HG02852 (cell line): Measurements from ENCODE around the gene ETS1.
"Not testable (repeated sequence)": the region's sequence is repeated elsewhere in the genome, so short reads cannot be mapped to it uniquely, and the experiment has no call there.

ENCODE experiments used
- ATAC-seq: cut with Tn5 transposase; IDR thresholded peaks from one replicate; pipeline ENCODE4 v1.9.1; 2021; ENCODE audit warnings: mild to moderate bottlenecking, moderate library complexity; ENCODE audit not compliant: unreplicated experiment

ETS1 gene

DNA sequence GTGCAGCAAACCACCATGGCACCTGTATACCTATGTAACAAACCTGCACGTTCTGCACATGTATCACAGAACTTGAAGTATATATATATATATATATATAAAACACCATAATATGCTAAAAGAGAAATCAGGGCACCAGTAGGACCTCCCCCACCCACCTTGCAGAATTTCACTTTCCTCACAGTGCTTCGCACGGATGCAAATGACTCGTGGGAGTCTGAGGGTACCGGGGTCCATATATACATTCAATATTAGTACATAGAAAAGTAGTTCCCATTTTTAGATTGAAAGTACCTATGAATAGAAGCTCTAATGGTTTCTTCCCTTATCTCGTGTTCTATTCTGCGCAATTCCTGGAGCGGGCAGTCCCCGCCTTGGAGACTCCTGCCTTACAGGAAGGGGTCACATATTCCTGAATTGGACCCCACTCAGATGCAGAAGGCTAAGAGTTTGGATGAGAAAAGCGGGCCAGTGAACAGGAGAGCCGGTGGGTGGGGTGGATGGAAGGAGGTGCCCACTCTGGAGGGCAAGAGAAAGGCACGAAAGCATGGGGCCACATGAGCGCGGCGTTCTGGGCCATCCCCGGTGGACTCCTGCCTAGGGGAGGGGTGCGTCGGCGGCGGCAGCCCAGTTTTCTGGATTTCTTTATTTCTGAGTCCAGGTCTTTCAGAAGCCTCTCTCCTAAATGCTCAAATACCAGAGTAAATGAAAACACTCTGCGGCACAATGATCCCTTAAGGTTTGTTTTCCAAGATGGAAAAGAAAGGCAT is 136.3 kb downstream of the ETS1 start:
- no peak for ATAC-seq

DNA sequence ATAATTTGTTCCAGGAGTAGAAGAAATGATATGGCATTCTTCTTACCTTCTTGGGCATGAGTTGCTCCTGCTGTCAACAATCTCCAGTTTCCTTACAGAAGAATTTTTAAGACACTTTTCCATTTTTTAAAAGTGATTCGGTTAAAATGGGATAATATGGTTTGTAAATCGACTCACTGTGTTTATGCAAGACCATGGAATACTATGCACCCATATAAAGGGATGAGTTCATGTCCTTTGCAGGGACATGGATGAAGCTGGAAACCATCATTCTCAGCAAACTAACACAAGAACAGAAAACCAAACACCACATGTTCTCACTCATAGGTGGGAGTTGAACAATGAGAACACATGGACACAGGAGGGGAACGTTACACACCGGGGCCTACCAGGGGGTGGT is 136.9 kb downstream of the ETS1 start:
- ATAC-seq, result not testable (repeated sequence)

DNA sequence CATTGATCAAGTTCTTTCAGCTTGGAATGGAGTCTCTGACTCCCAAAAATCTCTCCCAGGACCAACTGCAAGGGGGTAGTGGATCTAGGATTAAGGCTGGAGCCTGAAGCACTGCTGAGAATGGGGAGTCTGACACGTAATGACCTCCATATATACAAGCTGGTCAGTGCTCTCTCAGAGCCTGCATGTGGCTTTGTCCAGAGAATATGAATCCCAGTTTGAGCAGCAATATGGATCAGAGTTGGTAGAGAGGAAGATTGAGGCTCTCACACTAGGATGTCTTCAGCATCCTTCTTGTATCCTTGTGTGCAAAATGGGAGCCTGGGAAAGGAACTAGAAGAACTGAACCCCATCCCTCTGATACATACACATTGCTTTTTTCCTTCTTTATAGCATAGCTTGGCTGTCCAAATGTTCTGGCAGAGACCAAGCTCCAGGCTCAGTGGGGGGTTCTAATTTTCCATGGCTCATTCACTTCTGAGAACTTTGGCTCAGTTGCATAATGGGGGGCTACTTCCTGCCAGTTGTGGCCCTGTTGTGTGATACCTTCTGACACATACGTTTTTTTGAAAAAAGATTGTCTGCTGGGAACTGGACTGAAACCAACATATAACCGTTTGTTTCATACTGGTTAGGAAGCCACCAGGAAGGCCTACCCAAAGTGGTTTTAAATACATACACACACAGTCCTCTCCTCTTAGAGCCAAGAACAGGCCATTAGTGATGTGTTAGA is 138.2 kb downstream of the ETS1 start:
- no peak for ATAC-seq

DNA sequence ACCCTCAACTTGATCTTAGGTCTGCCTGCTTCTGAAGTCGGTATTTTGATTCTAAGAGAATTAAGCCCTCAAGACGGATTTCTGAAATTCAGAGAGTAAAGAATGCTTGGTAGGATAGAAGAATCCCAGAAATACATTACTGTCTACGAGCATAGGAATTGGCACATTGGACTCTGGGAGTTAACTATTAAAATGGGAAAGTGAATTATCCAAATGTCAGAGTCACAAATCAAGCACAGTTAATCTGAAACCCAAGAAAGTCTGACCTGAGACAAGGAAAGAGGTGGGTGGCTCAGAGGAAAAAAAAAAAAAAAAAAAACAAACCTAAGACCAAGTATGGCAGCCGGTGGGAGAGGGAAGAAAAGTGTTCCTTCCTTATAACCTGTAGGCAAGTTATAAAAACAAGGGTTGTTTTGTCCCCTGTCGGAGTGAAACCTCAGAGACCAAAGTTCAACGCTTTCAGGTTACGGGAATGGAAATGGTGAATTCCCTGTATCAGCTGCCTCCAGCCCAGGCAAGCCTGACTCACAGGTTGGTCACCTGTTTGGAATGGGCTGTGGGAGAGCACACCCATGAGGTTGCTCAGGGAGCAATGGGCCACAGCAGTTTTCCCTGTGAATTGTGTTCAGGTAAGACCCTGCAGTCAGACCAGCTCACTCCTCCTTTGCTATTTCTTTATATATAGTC is 139.0 kb downstream of the ETS1 start:
- no peak for ATAC-seq

DNA sequence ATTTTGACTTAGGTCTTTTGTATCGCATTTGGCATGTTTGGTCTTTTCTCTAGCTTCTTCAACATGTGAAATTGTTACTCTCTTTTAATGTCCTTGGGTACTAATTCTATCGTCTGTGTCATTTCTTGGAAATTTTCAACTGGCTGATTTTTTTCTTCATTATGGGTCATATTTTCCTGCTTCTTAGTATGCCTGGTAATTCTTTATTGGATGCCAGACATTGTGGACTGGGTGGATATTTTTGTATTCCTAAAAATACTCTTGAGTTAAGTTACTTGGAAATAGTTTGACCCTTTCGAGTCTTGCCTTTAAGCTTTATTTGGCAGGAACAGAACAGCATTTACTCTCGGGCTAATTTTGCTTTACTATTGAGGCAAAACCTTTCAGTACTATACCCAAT is 140.1 kb downstream of the ETS1 start:
- ATAC-seq, result no peak

DNA sequence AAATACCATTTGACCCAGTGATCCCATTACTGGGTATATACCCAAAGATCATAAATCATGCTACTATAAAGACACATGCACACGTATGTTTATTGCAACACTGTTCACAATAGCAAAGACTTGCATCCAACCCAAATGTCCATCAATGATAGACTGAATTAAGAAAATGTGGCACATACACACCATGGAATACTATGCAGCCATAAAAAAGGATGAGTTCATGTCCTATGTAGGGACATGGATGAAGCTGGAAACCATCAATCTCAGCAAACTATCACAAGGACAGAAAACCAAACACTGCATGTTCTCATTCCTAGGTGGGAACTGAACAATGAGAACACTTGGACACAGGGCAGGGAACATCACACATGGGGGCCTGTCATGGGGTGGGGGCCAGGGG is 141.4 kb downstream of the ETS1 start:
- ATAC-seq, result not testable (repeated sequence)

DNA sequence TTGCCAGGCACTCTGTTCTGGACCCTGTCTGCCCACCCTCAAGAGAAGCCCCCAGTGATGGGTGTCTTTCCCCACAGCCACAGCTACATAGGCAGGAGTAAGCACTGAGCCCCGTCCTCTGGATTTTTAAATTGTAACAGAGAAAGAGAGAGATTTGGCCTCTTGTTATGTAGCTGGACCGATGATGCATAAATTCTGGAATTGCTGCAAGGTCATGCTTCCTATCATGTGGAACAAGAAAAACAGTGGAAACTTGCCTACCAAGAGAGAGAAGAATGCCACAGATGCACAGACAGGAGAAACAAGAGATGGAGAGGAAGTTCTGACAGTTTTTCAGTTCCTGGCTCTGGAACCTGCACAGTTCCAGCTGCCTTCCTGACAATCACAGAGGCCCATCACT is 150.2 kb downstream of the ETS1 start:
- ATAC-seq, result no peak

DNA sequence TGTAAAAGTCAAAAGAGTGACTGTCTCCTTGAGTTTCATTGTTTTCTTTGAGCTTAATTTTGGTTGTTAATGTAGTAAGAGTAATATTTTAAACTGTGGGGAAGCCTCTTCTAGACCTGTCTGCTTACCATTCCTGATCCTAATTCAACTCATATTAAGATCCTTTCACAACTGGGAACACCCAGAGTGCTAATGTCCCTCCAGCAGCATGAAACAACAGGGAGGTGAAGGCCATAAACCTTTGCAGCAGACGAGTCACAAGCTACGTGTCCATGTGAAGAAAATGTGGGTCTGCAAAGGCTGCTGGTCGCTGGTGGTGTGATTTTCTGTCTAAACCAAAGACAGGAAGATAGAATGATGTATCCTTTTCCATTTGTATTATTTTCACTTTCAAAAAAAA is 152.5 kb downstream of the ETS1 start:
- no peak for ATAC-seq

DNA sequence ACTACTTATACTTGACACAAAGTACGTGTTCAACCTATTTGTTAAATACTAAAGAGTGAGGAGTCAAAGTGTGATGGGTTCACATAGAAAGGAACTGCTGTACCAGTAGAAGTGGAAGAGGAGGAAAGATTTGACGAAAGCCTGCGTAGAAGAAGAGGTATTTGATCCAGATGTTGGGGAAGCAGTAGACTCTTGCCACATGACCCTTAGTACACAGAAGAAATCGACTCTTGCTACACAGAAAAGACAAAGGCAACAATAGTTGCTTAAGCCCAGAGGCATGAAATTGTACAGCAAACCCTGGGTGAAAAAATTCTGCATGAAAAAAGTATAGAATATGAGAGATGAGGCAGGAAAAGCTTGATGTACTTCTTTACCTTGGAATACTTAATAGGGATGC is 152.9 kb downstream of the ETS1 start:
- ATAC-seq, result no peak

DNA sequence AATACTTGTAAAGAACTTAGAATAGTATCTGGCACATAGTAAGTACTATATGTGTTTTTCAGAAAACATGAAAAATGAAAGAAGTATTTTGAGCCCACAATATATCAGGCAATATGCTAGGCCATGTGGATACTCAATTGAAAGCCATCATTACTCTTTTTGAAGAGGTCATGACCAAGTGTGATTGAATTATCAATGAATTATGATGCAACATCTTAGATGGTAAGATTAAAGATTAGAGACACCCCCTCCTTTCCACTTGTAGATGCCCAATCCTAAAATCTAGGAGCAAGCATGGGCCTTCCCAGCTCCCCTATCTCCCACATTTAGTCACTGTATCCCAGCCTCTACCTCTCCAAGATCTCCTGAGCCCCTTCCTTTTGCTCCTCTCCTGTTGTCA is 154.4 kb downstream of the ETS1 start:
- ATAC-seq, result no peak

DNA sequence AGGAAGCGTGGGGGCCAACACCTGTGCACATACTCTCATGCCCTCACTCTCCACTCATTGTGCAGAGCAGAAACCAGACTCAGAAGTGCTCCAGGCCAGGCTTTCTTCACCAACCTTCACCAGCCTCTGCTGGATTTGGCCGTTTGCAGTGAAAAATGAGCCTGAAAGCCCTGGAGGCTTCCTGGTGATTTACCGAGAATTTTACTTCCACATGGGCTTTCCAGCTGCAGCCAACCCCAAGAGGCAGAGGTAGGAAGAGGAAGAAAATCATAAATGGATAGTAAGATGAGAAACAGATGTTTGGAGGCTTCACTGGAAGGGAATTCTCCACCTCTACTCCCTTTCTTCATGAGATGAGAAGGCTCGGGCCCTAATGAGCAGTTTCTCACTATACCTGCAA is 155.4 kb downstream of the ETS1 start:
- ATAC-seq, result no peak

DNA sequence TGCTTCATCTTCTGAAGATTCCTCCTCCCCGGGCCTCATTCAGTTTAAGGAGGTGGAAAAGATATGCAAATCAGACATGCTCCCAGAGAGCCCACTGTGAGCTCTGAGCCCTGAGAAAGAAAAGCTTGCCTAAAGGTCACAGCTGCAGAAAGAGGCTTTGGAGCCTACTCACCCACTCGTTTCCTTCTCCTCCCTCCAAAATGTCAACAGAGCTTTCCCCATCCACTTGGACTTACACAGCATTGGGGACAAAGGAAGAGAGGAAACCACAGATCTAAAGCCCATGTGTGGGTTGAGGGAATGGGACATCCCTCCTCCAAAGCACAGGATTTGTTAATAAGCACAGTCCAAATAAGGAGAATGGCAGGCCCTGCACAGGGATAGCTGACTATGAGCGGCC is 158.4 kb downstream of the ETS1 start:
- no peak for ATAC-seq

DNA sequence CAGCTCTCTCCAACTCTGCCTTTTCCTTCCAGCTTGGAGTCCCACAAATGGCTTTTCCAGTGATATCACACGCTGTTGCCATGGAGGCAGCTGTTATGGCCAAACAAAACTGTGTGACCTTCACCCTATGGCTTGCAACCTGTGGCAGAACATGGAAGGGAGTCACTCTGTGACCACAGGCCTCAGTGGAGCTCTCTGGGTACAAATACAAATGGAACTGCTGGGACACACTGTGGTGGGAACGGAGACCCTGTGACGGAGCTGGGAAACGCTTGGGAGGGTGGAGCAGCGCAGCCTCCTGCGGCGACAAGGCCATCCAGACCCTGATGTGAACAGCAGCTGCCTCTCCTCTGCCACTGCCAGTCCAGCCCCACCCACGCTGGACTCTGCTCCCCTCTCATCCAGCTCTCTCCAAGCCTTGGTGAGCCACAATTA is 162.5 kb downstream of the ETS1 start:
- no peak for ATAC-seq

DNA sequence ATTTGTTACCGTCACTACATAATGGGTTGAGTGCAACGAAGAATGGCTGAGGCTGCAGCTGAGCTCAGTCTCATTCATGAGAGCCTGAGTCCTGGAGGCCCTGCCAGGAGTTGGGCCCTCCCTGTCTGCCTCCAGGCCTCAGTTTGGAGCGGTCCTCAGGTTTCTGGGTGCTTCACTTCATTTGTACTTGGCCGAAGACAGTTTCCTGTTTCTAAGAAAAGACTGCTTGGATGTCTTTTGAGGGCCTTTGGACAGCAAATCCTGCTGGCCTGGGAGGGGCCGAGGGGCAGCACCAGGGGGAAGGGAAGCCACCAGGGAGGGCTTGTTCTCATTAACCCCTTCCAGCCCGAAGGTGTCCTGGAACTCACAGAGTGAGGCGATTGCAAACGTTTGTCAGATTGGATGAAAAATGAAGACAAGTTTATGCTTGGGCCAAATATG is 163.1 kb downstream of the ETS1 start:
- no peak for ATAC-seq

DNA sequence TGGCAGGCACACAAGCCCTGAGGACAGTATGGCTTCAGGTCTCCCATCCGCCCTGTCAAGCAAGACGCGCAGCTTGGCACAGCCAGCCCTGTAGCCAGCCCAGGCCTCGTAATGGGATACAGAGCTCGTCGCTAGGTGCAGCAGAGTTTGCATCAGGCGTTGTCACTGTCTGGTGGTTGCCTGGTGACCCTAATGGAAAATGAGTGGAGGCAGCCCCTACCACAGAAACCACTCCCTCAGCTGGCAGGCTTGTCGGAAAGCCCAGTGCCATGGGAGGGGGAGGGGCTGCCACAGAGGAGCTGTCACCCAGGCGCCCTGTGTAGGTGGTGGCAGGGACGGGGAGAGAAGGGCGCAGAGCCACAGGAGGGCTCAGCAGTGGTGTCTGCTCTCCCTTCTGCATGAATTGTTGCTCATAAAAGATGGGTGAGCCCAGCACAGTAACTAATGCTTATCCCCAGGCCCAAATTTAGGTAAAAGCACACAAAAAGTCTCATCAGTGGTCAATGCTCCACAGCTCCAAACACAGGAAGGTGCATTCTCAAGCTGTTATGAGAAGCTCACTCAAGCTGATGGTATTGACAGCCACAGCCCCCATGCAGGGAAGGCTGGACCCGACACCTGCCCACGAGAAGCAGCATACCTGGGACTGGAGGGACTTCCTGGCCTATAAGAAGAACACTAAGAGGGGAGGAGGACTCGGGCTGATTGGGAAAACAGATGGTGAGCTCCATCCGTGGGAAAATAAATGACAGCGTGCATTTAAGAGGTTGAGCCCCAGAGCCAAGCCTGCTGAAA is 164.6 kb downstream of the ETS1 start:
- ATAC-seq, result no peak

DNA sequence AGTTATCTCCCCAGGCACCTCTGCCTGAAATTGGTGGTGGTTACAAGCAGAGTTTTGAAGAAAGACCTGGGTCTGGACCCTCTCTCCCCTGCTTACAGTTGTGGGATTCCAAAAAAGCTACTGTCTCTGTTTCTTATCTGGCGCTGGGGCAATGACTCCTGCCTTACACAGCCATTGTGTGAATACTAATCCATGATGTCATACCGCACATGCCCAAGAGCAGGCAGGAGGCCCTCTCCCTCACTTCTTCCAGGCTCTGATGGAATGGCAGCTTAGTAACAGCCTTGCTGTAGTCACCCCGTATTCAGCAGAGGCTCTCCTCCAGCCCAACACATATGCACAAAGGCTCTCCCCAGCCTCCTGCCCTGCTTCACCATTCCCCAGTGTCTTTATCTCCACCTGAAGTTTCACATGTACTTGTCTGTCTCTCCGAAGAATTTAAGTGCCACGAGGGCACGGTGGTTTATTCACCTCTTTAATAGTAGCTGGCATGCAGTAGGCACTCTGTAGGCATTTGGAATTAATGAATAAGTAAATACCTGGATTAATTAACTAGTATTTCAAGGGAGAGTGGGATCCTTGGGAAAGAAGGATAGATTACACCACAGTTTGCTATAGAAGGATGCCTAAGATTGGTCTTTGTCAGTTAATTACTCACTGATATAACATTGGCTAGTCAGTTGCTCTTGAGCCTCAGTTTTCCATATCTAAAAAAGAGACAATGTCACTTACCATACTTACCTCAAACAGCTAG is 165.6 kb downstream of the ETS1 start:
- no peak for ATAC-seq

DNA sequence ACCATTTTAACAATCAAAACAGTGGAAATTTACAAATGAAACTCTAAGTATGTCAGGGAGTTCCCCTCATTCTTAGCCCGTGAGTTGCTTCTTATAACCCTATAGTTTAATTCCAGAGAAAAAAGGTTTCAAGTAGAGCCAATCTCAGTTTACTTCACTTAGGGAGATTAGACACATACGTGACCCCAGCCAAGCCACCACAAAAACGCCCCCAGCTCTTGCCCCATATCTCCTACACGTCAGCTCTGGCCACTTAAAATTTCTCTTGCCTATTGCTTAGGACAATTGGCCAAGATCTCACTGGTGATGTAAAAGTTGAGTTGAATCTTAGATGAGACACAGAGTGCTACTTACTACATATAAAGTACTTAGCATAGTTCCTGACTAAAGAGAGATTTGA is 166.4 kb downstream of the ETS1 start:
- ATAC-seq, result no peak

DNA sequence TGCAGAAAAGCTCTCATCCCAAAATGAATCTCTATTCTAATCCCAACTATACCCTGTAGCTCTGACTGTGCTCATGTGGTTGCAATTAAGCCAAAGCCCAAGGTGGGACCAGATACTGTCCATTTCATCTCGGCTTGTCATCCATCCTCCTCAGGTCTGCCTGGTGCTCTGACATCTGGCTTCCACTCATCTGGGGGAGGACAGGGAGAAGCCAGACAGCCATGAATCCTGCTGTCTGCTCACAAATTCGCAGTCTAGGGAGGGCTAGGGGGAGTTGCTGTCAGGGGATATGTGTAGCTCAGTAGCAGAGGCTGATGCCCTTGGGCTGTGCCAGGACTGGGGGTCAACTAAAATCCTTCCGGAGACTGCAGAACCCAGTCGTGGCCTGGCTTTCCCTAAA is 167.1 kb downstream of the ETS1 start:
- no peak for ATAC-seq

DNA sequence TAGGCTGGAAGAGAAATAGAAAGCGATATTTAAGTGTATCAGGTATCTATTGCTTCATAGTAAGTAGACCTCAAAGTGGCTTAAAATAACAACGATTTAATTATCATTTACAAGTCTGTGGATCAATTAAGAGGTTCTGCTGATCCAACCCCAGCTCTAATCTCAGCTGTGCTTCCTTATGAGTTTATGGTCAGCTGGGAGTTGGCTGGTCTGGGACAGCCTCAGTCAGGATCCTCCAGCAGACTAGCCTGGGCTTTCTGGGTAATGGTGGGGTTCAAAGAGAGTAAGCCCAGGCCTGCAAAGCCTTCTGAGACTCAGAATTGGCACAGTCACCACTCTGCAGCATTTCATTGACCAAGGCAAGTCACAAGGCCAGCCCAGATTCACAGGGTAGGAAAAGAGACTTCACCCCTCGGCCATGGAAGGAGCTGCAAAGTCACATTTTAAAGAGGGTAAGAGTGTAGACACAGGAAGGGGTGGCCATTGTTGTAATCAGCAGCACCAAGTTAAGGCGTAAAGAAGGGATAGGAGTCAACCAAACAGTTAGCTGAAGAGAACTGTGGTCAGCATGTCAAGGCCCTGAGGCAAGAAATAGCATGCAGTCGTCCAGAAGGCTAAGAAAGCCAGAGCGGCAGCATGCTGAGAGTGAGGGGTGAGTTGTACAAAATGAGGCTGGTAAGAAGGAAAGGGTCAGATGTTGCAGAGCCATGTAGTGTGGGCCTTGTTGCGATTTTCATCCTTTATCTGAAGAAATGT is 168.2 kb downstream of the ETS1 start:
- ATAC-seq, result no peak
